GM21619 (cell line): Measurements from ENCODE around the gene FAM8A1.
"Not testable (repeated sequence)": the region's sequence is repeated elsewhere in the genome, so short reads cannot be mapped to it uniquely, and the experiment has no call there.

ENCODE experiments used
- ATAC-seq: cut with Tn5 transposase; IDR thresholded peaks from one replicate; pipeline ENCODE4 v1.9.1; 2021; ENCODE audit not compliant: unreplicated experiment

The FAM8A1 gene, protein sequence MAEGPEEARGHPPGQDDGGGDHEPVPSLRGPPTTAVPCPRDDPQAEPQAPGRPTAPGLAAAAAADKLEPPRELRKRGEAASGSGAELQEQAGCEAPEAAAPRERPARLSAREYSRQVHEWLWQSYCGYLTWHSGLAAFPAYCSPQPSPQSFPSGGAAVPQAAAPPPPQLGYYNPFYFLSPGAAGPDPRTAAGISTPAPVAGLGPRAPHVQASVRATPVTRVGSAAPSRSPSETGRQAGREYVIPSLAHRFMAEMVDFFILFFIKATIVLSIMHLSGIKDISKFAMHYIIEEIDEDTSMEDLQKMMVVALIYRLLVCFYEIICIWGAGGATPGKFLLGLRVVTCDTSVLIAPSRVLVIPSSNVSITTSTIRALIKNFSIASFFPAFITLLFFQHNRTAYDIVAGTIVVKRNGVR

DNA sequence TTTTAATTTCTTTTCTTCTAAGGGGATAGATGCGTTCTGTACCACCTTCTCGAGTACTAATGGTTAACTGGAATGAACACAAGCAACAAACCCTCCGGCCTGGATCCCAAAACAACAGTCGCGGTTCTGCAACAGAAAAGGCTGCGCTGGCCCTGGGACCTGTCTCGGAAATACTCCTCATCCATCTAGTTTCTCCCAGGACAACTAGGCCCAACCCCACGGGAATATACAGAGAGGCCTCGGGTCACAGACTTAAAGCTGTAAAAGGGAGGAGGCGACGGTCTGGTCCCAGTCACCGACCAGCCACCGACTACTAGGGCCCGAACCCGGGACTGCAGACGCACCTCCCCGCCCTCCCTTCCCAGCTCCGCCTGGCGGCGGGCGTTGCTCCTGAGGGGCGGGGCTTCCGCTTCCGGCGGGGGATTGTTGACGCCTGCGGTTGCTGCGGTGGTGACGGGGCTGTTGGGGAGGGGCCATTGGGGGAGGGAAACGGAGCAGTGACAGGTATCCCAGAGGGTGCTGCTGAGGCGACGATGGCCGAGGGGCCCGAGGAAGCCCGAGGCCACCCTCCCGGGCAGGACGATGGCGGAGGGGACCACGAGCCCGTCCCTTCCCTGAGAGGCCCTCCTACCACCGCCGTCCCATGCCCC is at the start of gene FAM8A1:
Gene FAM8A1, plus strand, starts transcription at position 426 of the 650 bp plus-strand sequence. Its CDS starts 108 bp downstream, at position 534.
- ATAC-seq, result peak; percentile 77

DNA sequence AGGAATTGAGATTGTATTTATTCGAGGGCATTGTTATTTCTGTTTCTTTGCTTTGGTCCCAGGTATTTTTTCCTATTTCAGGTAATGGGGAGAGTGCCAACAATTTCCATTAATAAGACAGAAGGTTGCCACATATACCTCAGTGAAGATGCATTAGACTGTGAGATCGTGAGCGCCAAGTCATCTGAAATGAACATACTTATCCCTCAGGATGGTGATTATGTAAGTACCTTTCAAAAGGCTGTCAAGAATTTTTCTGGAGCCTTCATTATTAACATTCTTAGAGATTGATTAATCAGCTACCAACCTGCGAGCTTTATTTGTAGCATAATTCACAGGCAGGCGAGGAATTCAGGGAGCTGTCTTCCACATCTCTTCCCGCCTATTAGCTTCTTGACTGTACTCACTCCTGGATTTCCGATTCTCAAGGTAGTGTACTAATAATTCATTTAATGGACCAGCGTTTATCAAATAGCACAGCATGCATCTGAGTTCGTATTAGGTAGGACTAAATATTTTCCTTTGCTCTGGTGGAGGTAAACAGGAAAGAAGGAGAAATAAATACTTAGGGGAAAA is 48.6 kb upstream of the FAM8A1 start:
- no peak for ATAC-seq

DNA sequence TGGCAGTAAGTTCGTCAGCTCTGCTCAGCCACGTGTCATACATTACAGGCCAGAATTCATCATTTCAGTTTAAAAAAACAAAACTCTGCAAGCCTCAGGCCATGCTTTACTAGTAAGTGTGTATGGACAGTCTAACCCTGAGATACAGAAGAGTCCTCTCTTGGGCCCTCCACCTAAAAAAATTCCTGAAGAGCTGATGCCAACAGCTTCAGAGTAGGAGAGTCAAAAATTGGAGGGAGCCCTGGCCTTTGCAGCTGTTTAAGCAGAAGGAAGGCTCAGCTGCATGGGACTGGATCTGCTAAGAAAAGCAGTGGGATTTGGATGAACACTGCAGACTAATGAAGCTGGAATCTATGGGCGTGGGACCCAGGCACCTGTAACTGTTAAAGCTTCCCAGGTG is 47.2 kb upstream of the FAM8A1 start:
- no peak for ATAC-seq

GRCh38 chr6:17556014-17556413 is 44.1 kb upstream of the FAM8A1 start:
- ATAC-seq, result no peak

DNA sequence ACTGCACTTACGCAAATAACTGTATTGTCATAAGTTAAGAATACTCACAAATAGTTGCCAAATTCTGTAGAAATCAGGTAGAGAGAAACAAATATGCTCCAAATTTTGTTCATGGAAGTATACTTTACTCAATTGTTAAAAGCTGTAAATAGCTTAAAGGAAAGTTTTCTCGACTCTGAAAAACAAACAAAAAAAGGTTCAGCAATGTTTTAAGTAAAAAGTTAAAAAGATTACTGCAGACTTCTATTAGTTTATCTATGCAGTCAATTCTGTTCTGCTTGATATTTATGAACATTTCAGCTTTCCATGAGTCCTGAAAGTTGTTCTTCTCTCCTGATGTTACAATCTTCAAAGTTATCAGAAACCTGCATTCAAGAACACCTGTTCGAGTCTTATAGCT is 37.5 kb upstream of the FAM8A1 start:
- ATAC-seq, result no peak

- ATAC-seq, result no peak
These were observed 34.7 kb upstream of the FAM8A1 start for GRCh38 chr6:17565399-17565798.

- ATAC-seq, result no peak
These were observed 25.1 kb upstream of the FAM8A1 start for GRCh38 chr6:17574866-17575560.

DNA sequence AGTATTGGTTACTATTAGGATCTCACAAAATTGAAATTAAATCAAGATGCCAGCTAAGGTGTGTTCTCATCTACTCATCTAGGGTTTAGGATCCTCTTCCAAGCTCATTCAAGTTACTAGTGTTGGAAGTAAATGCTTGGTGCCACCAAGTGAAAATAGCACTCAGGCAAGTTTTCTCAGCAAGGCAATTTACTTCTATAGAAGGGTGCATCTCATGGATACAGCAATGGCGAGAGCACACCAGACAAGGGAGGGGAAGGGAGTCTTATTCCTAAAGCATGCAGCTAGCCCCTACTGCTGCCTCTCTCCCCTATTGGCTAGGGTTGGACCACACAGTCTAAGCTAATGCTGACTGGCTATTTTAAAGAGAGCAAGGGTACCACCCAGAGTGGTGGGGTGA is 23.0 kb upstream of the FAM8A1 start:
- no peak for ATAC-seq

GRCh38 chr6:17580518-17581048 is 19.5 kb upstream of the FAM8A1 start:
- ATAC-seq, result peak; percentile 49

DNA sequence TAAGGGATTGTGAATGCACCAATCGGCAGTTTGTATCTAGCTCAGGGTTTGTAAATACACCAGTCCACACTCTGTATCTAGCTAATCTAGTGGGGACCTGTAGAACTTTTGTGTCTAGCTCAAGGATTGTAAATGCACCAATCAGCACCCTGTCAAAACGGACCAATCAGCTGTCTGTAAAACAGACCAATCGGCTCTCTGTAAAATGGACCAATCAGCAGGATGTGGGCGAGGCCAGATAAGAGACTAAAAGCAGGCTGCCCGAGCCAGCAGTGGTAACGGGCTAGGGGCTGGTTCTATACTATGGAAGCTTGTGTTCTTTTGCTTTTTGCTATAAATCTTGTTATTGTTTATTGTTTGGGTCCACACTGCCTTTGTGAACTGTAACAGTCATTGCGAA is 18.8 kb upstream of the FAM8A1 start:
- not testable (repeated sequence) for ATAC-seq

DNA sequence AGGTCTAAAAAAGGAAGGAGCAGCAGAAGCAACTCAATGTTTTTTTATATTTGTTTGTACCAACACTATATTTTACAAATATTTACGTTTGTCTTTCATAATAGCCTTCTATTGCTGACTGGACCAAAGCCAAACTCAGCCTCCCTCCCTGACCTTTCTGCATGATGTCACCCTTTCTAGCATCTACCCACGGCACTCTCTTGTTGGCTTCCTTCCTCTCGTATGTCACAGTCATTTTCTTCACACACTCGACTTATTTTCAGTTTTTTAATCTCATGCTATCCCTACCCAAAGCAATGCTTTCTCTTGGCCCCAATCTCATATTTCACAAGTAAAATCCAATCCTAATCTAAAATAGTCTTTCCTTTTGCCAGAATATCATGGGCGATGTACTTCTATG is 16.3 kb upstream of the FAM8A1 start:
- ATAC-seq, result no peak

GRCh38 chr6:17584241-17584803 is 15.8 kb upstream of the FAM8A1 start:
- ATAC-seq, result peak; percentile 65

DNA sequence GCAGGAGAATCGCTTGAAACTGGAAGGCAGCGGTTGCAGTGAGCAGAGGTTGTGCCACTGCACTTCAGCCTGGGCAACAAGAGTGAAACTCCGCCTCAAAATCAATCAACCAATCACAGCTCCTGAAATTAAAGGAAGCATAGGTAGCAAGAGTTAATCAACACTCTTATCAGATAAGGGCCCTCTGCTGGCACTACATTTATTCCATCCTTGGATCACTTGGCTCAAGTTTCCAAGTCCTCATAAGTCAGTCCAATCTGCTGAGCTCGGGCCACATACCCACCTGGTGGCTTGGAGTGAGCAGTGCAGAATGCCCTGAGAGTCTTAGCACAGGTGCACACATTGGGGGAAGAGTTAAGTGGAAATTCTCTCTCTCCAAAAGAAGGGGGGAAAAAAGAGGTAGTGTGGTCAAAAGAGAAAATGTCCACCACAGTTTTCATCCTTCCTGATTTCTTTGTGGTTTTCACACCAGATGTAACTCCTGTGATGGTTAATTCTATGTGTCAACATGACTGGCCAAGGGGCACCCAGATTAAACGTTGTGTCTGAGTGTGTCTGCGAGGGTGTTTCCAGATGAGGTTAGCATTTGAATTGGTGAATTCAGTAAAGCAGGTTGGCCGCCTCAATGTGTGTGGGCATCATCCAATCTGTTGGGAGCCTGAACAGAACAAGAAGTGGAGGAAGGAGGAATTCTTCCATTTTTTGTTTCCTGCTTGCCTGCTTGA is 14.2 kb upstream of the FAM8A1 start:
- no peak for ATAC-seq

DNA sequence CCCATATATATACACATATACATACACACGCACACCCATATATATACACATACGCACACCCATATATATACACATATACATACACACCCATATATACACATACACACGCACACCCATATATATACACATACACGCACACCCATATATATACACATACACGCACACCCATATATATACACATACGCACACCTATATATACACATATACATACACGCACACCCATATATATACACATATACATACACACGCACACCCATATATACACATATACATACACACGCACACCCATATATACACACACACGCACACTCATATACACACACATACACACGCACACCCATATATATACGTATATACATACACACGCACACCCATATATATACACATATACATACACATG is 13.5 kb upstream of the FAM8A1 start:
- not testable (repeated sequence) for ATAC-seq

DNA sequence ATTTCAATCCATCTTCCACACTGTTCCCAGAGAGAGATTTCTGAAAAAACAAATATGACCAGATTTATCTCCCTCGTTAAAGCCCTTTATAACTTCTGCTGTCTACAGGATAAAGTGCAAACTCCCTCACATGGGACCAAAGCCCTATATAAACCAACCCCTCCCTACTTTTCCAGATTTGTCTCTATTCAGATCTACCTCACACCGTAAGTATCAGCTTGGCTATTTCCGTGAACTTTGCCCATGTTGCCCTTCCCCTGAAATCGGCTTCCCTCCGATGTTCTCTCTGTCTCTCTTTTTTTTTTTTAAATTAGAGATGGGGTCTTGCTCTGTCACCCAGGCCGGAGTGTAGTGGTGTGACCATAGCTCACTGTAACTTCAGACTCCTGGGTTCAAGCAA is 12.1 kb upstream of the FAM8A1 start:
- ATAC-seq, result no peak

GRCh38 chr6:17589406-17590096 is 10.6 kb upstream of the FAM8A1 start:
- ATAC-seq, result peak; percentile 56

DNA sequence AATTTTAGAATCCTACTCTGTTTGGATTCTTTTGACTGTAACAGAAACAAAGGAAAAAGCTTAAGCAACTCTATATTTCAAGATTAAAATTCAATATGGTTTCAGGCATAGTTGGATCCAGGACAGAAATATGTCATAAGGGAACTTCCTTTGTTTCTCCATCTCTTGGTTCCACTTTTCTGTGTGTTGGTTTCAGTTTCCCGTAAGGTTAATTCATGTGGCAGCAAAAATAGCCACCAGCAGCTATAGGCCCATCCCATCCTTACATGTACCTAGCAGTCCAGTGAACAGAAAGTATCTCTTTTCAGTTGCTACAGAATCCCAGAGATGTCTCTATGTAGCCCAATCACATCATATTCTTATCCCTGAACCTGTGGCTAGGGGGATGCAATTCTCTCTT is 8.8 kb upstream of the FAM8A1 start:
- ATAC-seq, result no peak

- ATAC-seq, result no peak
These were observed 6.9 kb upstream of the FAM8A1 start for GRCh38 chr6:17593246-17593645.

DNA sequence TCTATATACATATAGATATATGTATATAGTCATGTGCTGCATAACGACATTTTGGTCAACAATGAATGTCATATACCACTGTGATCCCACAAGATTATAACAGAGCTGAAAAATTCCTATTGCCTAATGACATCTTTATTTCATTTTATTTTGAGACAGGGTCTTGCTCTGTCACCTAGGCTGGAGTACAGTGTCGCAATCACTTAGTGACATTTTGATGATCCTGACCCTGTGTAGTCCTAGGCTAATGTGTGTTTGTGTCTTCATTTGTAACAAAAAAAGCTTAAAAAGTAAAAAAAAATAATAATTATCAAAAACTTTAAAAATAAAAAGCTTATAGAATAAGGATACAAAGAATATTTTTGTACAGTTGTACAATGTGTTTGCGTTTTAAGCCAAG is 4.0 kb upstream of the FAM8A1 start:
- no peak for ATAC-seq
